NK-92 treated with Interleukin-12 subunit alpha and Interleukin-12 subunit beta, amount 100 ng/mL, for 24 hours (cell line): Measurements from ENCODE around the gene SNX30.

Experiments
- DNase-seq: peaks from one replicate; lab custom pipeline; 2025; lab: John Stamatoyannopoulos, UW

The SNX30 gene

DNA sequence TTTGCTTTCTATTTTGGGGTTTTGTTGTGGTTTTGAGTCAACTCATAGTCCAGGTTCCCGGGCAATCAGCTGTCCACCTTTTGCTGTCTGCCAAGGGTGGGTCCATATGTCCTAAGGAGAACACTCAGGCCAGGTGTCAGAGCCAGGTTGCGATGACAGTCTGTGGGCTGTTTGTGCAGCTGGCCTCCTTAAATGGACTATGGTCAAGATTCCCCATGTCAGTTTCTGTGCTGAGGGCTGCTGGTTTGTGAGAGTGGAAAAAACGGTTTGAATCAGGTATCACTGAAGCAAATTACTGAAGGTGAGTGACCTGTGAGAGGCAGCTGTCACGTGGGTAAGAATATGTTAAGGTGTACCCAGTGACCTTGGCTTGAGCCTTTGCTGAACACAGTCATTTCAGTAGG, 33.0 kb downstream of the SNX30 start:
- no peak for DNase-seq

- no peak for DNase-seq
Measured at GRCh38 chr9:112784020-112784785, 33.6 kb downstream of the SNX30 start.

- DNase-seq, result no peak
Measured at GRCh38 chr9:112785986-112786385, 35.4 kb downstream of the SNX30 start.

DNA sequence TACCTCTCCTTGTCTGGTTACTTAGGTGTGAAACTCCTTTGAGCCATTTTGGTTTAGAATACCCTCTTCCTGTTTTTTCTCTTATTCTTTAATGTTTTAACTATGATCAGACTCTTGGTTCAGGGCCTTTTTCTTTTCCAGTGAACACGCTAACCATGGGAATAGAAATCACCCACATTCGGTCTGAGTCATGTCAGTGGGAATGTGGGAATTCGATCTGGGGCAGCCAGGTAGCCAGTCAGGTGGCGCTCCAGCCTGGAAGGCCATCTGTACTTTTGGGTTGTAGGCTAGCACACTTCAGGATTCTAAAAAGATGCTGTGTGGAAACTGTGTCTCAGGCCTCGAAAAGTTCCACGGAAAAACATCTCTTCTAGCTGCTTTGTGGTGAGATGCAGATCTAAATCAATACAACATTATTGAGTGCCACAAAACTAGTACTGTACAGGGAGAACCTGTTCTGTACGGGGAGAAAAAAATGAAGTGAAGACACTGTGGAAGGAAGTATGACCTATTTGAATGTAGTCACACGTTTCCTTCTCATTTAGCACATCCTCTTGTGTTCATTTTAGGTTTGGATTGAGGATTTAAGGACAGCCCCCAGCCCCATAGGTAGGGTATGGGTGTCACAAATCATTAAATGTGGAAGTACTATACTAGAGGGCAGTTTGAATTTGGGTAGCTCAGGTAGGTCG, 36.4 kb downstream of the SNX30 start:
- no peak for DNase-seq

GRCh38 chr9:112787978-112788377, 37.4 kb downstream of the SNX30 start:
- no peak for DNase-seq

GRCh38 chr9:112789473-112789872, 38.9 kb downstream of the SNX30 start:
- no peak for DNase-seq

DNA sequence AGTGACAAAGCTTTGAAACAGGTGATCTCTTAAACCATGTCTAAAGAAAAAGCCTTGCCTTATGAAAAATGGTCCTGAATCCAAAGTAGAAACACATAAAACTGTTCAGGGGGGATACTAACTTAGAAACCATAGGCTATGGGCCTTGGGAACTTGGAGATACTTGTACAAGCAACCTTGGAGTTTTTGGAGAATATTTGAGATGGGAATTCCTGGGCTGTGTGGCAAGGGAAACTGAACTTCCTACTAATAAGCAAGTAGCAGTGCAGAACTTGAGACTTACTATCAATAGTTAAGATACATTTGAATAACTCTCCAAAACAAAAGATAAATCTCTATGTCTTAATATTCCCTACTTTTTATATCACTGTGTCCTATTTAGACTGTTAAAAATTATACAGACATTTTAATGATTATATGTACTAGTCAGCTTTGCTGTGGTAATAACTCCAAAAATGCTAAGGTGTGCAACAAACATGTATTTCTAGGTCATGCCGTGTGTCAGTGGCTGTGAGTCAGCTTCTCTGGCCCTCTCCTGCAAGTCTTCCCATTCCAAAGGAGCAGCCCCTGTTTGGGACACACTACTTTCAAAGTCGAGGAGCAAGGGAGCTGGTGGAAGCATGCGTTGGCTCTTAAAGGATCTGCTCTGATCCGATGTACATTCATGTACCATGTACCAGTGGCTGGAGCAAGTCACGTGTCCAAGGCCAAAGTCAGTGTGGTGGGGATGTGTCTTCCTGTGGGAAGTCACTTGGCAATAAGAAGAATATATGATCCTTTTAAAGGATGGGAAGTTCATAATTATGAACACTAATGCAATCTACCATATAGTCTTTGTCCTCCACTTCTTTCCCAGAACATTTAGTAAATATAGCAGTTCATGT, 39.6 kb downstream of the SNX30 start:
- DNase-seq, result no peak

GRCh38 chr9:112792670-112793069, 42.1 kb downstream of the SNX30 start:
- DNase-seq, result no peak

GRCh38 chr9:112793213-112793810, 42.8 kb downstream of the SNX30 start:
- DNase-seq, result peak; percentile 50

- DNase-seq, result no peak
Measured at GRCh38 chr9:112794731-112795130, 44.2 kb downstream of the SNX30 start.

DNA sequence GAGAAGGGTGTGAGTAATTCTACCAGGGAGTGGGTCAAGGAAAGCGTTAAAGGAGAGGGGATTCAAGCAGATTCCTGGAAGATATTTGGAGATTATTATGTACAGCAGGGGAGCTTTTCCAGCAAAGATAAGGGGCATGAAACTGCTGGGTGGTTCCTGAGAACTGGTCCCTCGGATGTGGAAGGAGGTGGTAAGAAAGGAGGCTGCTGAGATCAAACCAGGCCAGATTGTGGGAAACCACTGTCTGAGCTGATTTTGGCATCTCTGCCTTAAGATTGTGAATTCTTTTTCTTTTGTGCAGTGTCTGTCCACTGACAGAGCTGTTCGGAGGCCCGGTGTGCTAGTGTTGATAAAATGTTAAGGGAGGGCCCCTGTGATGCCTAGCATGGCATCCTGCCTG, 45.4 kb downstream of the SNX30 start:
- no peak for DNase-seq

DNA sequence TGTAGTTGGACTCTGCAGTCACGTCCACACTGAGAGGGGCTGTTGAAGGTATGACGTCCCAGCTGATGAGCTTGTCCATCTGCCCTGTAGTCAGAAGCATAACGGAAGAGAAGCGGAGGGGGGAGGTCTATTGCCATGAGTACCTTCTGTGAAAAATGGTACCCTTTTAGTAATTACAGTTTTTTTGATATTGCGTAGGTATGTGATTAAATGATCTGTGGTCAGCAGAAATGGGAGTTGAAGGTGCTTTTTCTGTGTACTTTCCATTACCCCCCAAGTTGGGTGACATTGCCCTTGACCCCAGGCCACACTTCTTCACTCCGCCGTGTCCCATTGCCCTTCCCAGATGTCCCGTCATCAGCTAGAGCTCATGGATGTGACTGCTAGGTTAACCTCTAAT, 45.9 kb downstream of the SNX30 start:
- no peak for DNase-seq

- no peak for DNase-seq
Measured at GRCh38 chr9:112809351-112809848, 58.8 kb downstream of the SNX30 start.

GRCh38 chr9:112809906-112810305, 59.3 kb downstream of the SNX30 start:
- no peak for DNase-seq

DNA sequence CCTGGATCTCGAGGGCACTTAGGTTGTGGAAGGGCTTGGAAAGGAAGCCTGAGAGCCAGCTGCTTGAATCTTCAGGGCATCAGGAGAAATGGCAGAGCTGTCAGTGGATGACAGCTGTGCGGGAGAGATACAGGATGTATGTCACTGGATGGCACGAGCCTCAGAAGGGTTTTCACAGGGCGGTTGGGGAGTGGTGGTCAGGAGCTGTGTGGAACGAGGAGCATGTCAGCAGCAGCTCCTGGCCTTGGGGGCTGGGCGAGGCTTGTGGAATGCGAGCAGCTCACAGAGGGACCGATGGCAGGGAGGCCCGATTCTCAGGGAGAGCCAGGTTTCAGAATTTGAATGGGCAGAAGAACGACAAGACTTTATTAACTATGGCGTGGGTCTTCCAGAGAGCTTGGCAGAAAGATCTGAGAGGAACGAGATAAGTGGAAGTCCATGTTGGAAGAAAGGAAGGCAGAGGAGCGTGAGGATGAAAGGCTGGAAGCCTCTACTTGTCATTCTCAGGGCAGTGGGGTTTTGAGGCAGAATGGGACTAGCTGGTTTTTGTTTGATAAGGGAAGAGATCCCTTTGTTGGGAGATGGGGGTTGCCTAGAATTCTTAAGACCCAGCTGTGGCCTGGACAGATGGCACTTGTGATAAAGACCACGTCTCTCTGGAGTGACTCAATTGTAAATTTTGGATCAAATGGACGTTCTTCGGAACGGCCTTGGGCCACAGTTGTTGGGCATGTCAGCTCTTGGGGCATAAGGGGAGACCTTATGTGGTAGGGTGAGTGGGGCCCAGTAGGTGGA, 60.3 kb downstream of the SNX30 start:
- DNase-seq, result no peak

- no peak for DNase-seq
Measured at GRCh38 chr9:112811518-112811917, 61.0 kb downstream of the SNX30 start.

GRCh38 chr9:112815868-112816267, 65.3 kb downstream of the SNX30 start:
- DNase-seq, result no peak

GRCh38 chr9:112817860-112818203, 67.3 kb downstream of the SNX30 start:
- no peak for DNase-seq

- no peak for DNase-seq
Measured at GRCh38 chr9:112819635-112820496, 69.3 kb downstream of the SNX30 start.

DNA sequence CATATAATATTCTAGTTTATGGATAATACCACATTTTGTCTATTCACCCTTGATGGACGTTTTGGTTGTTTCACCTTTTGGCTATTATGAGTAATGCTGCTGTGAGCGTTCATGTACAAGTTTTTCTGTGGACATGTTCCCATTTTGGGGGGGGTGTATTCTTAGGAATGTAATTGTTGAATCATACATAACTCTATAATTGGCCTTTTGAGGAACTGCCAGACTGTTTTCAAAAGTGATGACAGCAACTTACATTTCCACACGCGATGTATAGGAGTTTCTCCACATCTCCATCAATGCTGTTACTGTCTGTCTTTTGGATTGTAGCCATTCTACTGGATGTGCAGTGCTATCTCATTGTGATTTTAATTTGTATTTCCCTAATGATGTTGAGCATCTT, 70.3 kb downstream of the SNX30 start:
- no peak for DNase-seq
